Mucosa of stomach (tissue), 1 donor: ENCODE measurements around the gene AHR.

Experiments used
- H3K27me3 ChIP-seq: one replicate; pipeline ENCODE4 v1.7.0; 2013; ENCODE audit warnings: mild to moderate bottlenecking, low read length; ENCODE audit not compliant: control insufficient read depth, insufficient read depth
- H3K36me3 ChIP-seq: one replicate; pipeline ENCODE4 v1.7.0; 2013; ENCODE audit warnings: low read length; ENCODE audit not compliant: control insufficient read depth, insufficient read depth
- H3K4me1 ChIP-seq: one replicate; pipeline ENCODE4 v1.7.0; 2013; ENCODE audit warnings: mild to moderate bottlenecking, low read length; ENCODE audit not compliant: control insufficient read depth, insufficient read depth
- H3K4me3 ChIP-seq: one replicate; pipeline ENCODE4 v1.7.0; 2013; ENCODE audit warnings: low read length
- H3K9ac ChIP-seq: one replicate; pipeline ENCODE4 v1.7.0; 2013; ENCODE audit warnings: mild to moderate bottlenecking, low read length, moderate library complexity
- H3K9me3 ChIP-seq: one replicate; pipeline ENCODE4 v1.7.0; 2013; ENCODE audit warnings: mild to moderate bottlenecking, low read length, moderate library complexity; ENCODE audit not compliant: control insufficient read depth
- donor health status: Pancreatic carcinoma.

Gene AHR

GRCh38 chr7:17293481-17293880 lies 5.0 kb upstream of the AHR start:
- no peak overlapping the region for H3K4me3 ChIP-seq
- no peak overlapping the region for H3K9ac ChIP-seq
- H3K9me3 ChIP-seq: no peaks in the 10 kb centered on the region
- H3K4me1 ChIP-seq: peaks cover 16% of the 10 kb centered on the region
- no peaks in the 10 kb centered on the region for H3K27me3 ChIP-seq
- no peaks in the 10 kb centered on the region for H3K36me3 ChIP-seq

GRCh38 chr7:17297243-17297642 lies 1.2 kb upstream of the AHR start:
- Histone ChIP-seq H3K4me3 (peak overlapping the region; percentile 1), H3K27me3 (no peaks in the 10 kb centered on the region), H3K9me3 (no peaks in the 10 kb centered on the region), H3K9ac (no peak overlapping the region), H3K36me3 (no peaks in the 10 kb centered on the region), H3K4me1 (peaks cover 16% of the 10 kb centered on the region)

- Histone ChIP-seq H3K9ac (peak overlapping the region; percentile 95), H3K9me3 (no peaks in the 10 kb centered on the region), H3K4me3 (peak overlapping the region; percentile 68), H3K36me3 (no peaks in the 10 kb centered on the region), H3K4me1 (peaks cover 17% of the 10 kb centered on the region), H3K27me3 (no peaks in the 10 kb centered on the region)
Observed at GRCh38 chr7:17298840-17299482, 509 bp downstream of the AHR start.

DNA sequence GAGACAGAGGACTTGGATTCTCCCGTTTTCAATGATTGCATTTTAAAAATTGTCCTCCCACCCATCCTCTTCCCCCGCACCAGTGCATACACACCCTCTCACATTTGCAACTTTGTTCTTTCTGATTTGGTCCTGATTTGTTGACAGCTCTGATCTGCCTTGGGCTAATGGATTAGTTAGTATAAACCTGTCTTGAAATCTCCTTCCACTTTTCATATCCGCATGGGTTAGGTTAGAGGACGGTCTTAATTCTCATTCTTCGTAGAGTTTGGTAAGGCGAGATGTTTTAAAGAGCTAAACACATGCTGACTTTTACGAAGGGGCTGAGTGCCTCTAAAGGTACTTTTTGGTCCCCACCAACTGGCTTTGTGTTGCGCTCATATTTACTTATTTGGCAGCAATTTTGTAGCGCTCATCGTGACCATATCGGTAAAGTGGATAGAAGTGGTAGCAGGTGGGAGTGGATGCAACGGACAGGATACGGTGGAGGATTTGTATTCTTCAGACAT lies 1.1 kb downstream of the AHR start:
- Histone ChIP-seq H3K9me3 (no peaks in the 10 kb centered on the region), H3K4me1 (peaks cover 23% of the 10 kb centered on the region), H3K36me3 (no peaks in the 10 kb centered on the region), H3K4me3 (peak overlapping the region; percentile 68), H3K27me3 (no peaks in the 10 kb centered on the region), H3K9ac (peak overlapping the region; percentile 95)

DNA sequence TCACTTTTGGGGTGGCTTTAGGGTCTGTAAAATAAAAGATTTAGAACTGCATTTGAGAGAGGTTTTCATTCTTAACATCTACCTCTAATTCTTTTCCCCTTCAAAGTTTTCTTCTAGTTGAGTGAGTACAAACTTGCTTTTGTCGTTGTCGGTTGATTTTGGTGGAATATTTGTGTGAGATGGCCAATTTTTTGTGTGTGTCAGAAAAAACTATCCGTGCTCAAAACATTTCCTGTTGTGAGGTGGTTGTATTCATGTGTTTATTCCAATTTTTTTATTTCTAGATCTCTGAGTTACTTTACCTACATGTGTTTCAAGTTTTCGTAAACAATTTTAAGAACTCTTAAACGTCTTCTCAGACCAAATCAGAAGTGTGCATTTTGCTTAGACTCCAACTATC lies 1.6 kb downstream of the AHR start:
- Histone ChIP-seq H3K27me3 (no peaks in the 10 kb centered on the region), H3K36me3 (no peaks in the 10 kb centered on the region), H3K9me3 (no peaks in the 10 kb centered on the region), H3K9ac (peak overlapping the region; percentile 95), H3K4me3 (peak overlapping the region; percentile 68), H3K4me1 (peaks cover 27% of the 10 kb centered on the region)

DNA sequence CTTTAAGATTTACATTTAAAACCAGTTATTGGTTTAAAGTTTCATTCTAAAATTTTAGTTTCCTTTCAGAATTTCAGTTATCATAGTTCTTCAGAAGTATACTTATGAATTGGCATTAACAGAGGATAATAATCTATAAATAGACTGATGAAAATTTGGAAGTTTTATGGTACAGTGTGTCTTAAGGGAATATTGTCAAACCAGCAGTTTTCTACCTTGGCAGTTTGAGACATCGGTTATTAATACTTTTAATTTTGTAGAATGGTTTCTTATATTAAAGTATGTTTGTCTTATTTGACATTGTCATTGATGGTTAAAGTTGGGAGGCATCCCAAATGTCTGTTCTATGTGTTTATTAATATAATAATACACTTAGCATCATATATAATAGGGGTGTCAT lies 2.0 kb downstream of the AHR start:
- Histone ChIP-seq H3K27me3 (no peaks in the 10 kb centered on the region), H3K4me3 (peak overlapping the region; percentile 68), H3K36me3 (no peaks in the 10 kb centered on the region), H3K9me3 (no peaks in the 10 kb centered on the region), H3K4me1 (peaks cover 31% of the 10 kb centered on the region), H3K9ac (peak overlapping the region; percentile 95)

DNA sequence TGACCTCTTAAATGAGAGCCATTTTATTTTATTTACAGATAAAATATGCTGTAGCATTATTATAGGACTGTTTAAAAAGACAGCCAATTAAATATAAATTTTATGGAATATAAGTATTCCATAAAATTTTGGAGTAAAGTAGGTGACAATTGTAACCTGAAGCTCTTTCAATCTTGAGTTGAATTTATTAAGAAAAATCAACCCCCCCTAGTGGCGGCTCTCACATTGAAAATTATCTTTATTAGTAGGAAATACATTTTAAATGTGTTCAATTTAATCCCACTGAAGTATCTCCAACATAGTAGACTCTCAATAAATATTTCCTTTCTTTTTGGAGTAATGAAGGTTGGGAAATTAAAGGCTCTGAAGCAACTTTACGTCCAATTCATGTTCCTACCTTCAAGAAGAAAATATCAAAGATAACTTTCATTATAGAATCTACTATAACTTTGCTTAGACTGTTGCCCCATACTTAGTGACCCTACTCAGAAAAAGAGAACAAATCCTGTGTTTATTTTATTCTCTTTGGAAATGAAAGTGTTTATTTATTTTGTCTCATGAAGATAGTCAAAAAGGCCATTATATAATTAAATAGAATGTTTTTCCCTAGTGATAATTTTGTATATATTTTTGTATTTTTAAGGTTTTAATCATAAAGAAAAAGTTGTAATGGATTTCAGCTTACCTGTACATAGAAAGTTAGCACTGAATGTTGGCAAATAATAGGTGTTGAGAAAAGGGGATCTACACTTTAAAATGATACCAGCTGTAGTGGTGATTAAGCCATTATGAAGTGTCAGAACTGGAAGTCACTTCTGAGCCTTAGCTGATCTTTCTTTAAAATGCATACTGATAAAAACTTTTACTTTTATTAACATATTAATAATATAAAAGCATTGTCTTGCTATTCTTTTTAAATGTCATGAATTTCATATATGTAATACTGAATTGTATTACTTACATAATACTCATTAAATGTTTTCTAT lies 3.3 kb downstream of the AHR start:
- no peaks in the 10 kb centered on the region for H3K36me3 ChIP-seq
- H3K9me3 ChIP-seq: no peaks in the 10 kb centered on the region
- H3K27me3 ChIP-seq: no peaks in the 10 kb centered on the region
- H3K9ac ChIP-seq: peak overlapping the region; percentile 95
- peaks cover 43% of the 10 kb centered on the region for H3K4me1 ChIP-seq
- no peak overlapping the region for H3K4me3 ChIP-seq

- Histone ChIP-seq H3K9me3 (no peaks in the 10 kb centered on the region), H3K4me1 (peaks cover 43% of the 10 kb centered on the region)
Observed at GRCh38 chr7:17302575-17303142, 4.2 kb downstream of the AHR start.

DNA sequence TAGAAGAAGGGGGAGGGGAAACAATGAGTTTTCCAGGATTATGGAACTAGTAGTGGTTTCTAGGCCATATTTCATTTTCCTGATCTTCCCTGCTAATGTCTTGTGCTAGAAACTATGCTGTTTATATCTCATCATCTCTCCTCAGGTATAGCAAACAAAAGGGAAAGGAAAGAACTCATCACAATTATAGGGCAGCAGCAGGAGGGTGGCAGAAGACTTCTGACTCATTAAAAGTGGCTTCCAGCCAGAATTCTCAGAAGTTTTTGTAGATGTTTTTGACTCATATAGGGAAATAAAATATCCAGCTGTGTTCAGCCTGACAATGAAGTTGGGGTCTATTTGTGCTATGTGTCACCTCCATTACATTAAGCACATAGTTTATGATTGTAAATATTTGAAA lies 6.5 kb downstream of the AHR start:
- H3K27me3 ChIP-seq: no peaks in the 10 kb centered on the region
- H3K36me3 ChIP-seq: no peaks in the 10 kb centered on the region
- no peak overlapping the region for H3K4me3 ChIP-seq
- peak overlapping the region; percentile 45 for H3K9ac ChIP-seq
- no peaks in the 10 kb centered on the region for H3K9me3 ChIP-seq
- peaks cover 49% of the 10 kb centered on the region for H3K4me1 ChIP-seq

More at GRCh38 chr7:17302575-17303142, 4.2 kb downstream of the AHR start:
- Histone ChIP-seq H3K4me3 (no peak overlapping the region), H3K36me3 (no peaks in the 10 kb centered on the region), H3K27me3 (no peaks in the 10 kb centered on the region), H3K9ac (peak overlapping the region; percentile 24)

DNA sequence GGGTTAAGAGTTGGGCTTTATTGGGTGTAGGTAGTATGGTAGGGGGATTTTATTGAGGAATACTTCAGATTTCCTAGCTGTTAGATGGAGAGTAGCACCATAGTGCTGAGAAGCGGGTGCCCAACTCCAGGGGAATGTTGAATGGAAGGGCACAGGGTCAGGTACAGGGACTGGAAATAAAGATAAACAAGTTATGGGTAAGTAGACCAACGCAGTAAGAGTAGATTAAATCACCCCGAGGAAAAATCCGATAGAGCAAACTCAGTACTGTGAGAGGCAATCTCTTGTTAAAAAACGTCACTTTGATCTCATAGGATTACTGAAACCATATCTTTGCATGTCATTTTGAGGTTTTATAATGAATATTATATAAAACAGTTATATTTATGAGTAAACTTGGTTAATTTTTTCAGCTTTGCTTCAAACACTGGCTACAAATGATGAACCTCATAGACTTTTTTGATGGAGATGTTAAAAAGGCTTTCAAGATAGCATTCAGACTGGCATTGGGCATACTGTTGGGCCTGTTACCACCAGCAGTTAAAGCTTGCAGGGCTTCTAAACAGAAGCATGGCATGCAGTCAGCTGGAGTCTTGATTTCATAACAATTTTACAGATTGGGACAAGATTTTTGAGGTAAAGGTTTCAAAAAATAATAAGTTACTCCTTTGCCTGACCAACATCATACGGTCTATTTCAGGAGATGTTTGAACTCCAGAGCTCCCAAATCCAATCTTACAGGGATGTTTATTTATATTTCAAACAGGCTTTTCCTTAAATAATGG lies 7.1 kb downstream of the AHR start:
- Histone ChIP-seq H3K4me3 (no peak overlapping the region), H3K4me1 (peaks cover 49% of the 10 kb centered on the region), H3K9ac (peak overlapping the region; percentile 45), H3K27me3 (no peaks in the 10 kb centered on the region), H3K9me3 (no peaks in the 10 kb centered on the region), H3K36me3 (no peaks in the 10 kb centered on the region)

GRCh38 chr7:17307000-17307399 lies 8.5 kb downstream of the AHR start:
- Histone ChIP-seq H3K27me3 (no peaks in the 10 kb centered on the region), H3K36me3 (no peaks in the 10 kb centered on the region), H3K9me3 (no peaks in the 10 kb centered on the region), H3K9ac (peak overlapping the region; percentile 6), H3K4me3 (no peak overlapping the region), H3K4me1 (peaks cover 49% of the 10 kb centered on the region)
